T-helper 17 cell (primary cell): ENCODE results near the gene DHRS3. TPM values are rescaled to one million over a fixed set of nuclear protein-coding genes. Genes with fewer than 3 reads are reported as not detected.
"Not testable (repeated sequence)": the region's sequence is repeated elsewhere in the genome, so short reads cannot be mapped to it uniquely, and the experiment has no call there.

Experiments
- ATAC-seq: fragments of 150-1000 bp; cut with Tn5 transposase; 2 replicates; pipeline ENCODE4 v1.10.0; 2021; ENCODE audit warnings: mild to moderate bottlenecking, moderate library complexity
- DNase-seq, 3 donors: peaks; one replicate each; pipeline versions ENCODE4 v3.0.0 to v3.0.0-alpha.2; 2020 to 2021
- H3K9me3 ChIP-seq: one replicate; pipeline ENCODE4 v1.7.0; 2013; ENCODE audit warnings: low read length, mild to moderate bottlenecking; ENCODE audit not compliant: control insufficient read depth, poor library complexity, severe bottlenecking
- H3K27ac Mint-ChIP-seq: one replicate; pipeline ENCODE4 v1.8.0; 2022; ENCODE audit warnings: mild to moderate bottlenecking, moderate library complexity, mixed read lengths
- H3K27me3 Mint-ChIP-seq: one replicate; pipeline ENCODE4 v1.8.0; 2022; ENCODE audit warnings: mixed read lengths
- H3K36me3 Mint-ChIP-seq: one replicate; pipeline ENCODE4 v1.8.0; 2022; ENCODE audit warnings: low read depth, mixed read lengths
- H3K4me1 Mint-ChIP-seq: one replicate; pipeline ENCODE4 v1.8.0; 2022; ENCODE audit warnings: mild to moderate bottlenecking, mixed read lengths
- H3K4me3 Mint-ChIP-seq: one replicate; pipeline ENCODE4 v1.8.0; 2022; ENCODE audit warnings: mild to moderate bottlenecking, moderate library complexity, mixed read lengths
- total RNA-seq, 4 donors: library from RNA in 2 of 4; stranded (reverse) in 2 of 4; gene quantifications; one replicate each; pipeline ENCODE4 v1.2.3 and lab custom pipeline; 2022 to 2026

DHRS3 gene, protein sequence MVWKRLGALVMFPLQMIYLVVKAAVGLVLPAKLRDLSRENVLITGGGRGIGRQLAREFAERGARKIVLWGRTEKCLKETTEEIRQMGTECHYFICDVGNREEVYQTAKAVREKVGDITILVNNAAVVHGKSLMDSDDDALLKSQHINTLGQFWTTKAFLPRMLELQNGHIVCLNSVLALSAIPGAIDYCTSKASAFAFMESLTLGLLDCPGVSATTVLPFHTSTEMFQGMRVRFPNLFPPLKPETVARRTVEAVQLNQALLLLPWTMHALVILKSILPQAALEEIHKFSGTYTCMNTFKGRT
- 10 to 100 TPM; 31.0 to 38.3 TPM for total RNA-seq
- total RNA-seq (lab: John Stamatoyannopoulos, UW) = 12.3 to 36.5 reads per million in 2 donors

DNA sequence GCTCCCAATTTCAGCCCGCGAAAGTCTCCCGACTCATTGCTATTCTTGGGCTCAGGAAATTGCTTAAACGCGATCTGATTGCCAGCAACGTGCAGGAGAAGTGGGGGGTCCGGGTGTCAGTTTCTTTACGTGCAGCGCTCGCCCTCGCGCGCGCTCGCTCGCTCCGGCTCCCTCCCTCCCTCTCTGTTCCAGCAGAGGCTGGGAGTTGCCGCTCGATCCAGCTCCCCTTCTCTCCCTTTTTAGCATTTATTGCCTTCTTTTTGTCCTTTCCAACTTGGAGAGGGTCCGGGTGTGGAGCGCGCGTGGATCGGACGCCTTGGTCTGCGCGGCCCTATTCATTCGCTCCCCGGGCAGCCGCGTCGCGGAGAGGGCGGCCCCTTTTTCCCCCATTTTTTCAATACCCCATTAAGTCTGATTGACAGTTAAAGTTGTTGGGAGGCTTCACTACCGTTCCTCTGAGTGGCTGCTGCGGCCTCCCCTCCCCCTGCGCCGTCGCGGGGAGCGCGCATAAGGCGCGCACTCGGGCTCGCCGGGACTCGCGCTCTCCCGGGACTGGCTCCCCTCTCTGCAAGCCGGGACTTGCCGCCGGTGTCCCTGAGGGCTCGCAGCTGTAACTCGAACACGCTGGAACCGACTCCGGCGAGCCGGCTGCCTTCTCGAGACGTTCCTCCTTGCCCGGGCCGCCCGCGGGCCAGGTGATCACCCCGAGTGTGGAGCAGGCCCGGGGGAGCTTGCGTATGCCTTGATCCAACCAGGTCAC lies at the start of gene DHRS3:
Gene DHRS3, minus strand, starts transcription at position 310 of the 760 bp plus-strand sequence. CDS start 862 bp downstream, outside the sequence.
- Mint-ChIP-seq H3K36me3 (no peaks in the 10 kb centered on the region), H3K4me3 (peak within 1 kb of the TSS; percentile 98), H3K27me3 (no peaks in the 10 kb centered on the region), H3K4me1 (peaks cover 47% of the 10 kb centered on the region), H3K27ac (peak within 1 kb of the TSS; percentile 96)
- DNase-seq (peak; percentile 48 to 52 (median 51)), ATAC-seq (peak; percentile 60)
- no peaks in the 10 kb centered on the region for H3K9me3 ChIP-seq

DNA sequence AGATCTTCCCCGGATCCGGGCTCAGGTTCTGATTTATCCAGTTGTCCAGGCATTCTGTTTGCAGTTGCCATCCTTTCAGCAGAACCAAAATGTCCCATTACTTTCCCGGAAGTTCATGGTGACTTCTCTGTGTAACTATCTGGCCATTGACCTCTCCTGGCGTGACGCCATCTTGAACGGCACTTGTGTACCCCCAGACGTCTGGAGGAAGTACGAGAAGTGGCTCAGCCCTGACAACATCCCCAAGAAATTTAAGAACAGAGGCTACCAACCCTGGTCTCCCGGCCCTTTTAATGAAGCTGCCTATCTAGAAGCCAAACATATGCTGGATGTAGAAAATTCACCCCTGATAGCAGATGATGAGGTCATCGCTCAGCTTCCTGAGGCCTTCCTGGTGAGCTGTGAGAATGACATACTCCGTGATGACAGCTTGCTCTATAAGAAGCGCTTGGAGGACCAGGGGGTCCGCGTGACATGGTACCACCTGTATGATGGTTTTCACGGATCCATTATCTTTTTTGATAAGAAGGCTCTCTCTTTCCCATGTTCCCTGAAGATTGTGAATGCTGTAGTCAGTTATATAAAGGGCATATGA lies 48.2 kb upstream of the DHRS3 start:
- Mint-ChIP-seq H3K4me1 (no peaks in the 10 kb centered on the region), H3K27ac (no peak overlapping the region), H3K4me3 (no peak overlapping the region), H3K36me3 (no peaks in the 10 kb centered on the region), H3K27me3 (peaks cover 7% of the 10 kb centered on the region)
- ATAC-seq (no peak), DNase-seq (no peak)
- no peaks in the 10 kb centered on the region for H3K9me3 ChIP-seq

DNA sequence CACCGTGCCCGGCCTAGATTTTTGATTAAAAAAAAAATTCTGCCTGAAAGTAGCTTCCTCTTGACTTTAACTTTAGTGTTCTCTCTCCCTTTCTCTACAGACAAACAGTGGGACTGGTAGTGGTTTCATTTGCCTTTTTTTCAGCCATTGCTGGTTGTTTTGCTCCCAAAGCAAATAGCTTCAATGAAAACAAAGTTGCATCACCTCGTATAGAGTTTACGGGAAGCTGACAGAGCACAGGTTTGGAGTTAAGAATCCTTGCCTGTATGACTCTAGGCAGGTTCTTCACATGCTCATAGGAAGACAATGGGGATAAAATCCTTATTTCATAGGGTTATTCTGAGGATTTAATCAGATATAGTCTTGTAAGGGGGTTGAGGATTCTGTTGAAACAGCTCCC lies 47.5 kb upstream of the DHRS3 start:
- ATAC-seq = no peak
- H3K27me3 Mint-ChIP-seq = peaks cover 7% of the 10 kb centered on the region
- no peaks in the 10 kb centered on the region for H3K4me1 Mint-ChIP-seq
- no peaks in the 10 kb centered on the region for H3K9me3 ChIP-seq
- no peaks in the 10 kb centered on the region for H3K36me3 Mint-ChIP-seq
- DNase-seq = no peak
- no peak overlapping the region for H3K4me3 Mint-ChIP-seq
- no peak overlapping the region for H3K27ac Mint-ChIP-seq

DNA sequence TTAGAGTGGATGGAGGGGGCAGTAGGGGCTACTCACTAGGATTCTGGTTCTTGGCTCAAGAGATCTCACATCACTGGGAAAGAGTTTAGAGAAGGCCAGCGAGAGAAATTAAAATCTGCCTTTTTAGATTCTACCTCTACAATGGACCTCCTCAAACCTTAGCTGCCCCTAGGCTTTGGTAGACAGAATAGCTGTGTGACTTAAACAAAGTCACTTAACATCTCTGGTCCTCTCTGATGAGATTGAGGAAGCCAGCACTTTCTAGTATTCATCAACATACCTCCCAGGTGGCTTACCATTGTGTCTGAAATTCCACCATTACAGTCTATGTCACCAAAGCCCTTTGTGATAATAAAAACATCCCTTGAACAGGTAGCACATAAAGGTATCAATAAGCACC lies 44.5 kb upstream of the DHRS3 start:
- no peak for DNase-seq
- H3K36me3 Mint-ChIP-seq = no peaks in the 10 kb centered on the region
- H3K4me1 Mint-ChIP-seq = peaks cover 8% of the 10 kb centered on the region
- no peak overlapping the region for H3K27ac Mint-ChIP-seq
- no peaks in the 10 kb centered on the region for H3K9me3 ChIP-seq
- no peak overlapping the region for H3K4me3 Mint-ChIP-seq
- ATAC-seq = no peak
- H3K27me3 Mint-ChIP-seq = peaks cover 13% of the 10 kb centered on the region

DNA sequence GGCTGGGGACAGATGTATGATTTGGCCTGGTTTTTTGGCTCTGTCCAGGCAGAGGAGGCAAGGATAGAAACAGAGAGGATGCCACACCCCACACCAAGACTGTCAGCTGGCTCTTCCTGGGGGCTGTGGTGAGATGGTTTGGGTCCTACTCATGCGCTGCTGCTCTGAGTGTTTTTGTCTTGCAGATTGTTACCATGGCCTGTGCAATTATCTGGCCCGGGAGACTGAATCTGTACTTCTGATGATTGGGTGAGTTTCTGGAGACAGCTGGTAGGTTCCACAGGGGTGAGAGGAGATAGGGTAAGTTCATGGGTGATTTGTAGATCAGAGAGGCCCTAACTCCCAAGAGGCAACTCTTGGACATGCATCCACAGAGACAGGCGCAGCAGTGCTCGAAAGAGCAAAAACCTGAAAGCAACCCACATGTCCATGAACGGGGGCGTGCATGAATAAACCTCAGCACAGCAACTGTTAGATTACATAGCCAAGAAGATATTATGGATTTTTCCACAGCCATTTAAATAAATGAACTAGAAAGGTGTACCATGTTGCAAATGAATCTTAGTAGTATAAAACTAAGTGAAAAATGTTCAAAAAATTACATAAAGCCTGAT lies 43.7 kb upstream of the DHRS3 start:
- Mint-ChIP-seq H3K4me1 (peaks cover 10% of the 10 kb centered on the region), H3K36me3 (peaks cover 3% of the 10 kb centered on the region), H3K27me3 (peaks cover 19% of the 10 kb centered on the region), H3K4me3 (no peak overlapping the region), H3K27ac (no peak overlapping the region)
- DNase-seq (no peak), ATAC-seq (no peak)
- no peaks in the 10 kb centered on the region for H3K9me3 ChIP-seq

DNA sequence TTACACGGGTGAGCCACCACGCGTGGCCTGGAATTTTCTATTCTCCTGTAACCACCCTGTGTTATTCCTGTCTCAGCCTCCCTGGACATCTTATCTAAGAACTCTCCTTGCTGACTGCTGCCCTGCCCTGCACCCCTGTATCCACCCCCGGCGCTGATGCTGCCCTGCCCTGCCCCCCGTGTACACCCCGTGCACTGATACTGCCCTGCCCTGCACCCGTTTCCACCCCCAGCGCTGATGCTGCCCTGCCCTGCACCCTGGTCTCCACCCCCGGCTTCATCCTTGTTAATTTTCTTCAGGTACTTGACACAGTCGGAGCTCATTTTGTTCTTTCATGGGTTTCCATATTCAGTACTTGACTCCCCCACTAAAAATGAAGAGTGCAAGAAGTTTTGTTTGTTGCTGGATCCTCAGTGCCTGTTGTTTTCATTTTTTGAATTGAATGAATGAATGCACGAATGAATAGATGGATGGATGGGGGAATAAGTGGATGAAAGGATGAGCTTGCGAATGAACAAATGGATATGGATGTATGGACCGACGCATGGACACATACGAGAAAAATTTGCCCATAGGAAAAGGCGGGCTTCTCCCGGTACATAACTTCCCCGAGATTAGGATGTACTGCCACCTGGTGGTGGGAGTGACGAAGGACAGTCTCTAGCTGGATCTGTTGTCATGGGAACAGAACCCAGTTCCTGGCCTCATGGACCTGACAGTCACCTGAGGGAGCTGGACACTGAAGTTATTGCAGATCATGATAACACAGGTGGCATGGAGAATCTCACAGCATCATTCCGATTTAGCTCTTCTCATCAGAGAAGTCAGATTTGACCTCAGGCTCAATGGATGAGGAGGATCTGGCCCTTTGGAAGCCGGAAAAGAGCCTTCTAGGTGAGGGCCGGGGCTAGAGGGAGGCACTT lies 40.8 kb upstream of the DHRS3 start:
- no peak overlapping the region for H3K4me3 Mint-ChIP-seq
- peaks cover 19% of the 10 kb centered on the region for H3K27me3 Mint-ChIP-seq
- H3K4me1 Mint-ChIP-seq = peaks cover 10% of the 10 kb centered on the region
- peaks cover 3% of the 10 kb centered on the region for H3K36me3 Mint-ChIP-seq
- DNase-seq = peak; percentile 45 to 63 (median 49)
- ATAC-seq = peak; percentile 75
- no peaks in the 10 kb centered on the region for H3K9me3 ChIP-seq
- H3K27ac Mint-ChIP-seq = no peak overlapping the region

DNA sequence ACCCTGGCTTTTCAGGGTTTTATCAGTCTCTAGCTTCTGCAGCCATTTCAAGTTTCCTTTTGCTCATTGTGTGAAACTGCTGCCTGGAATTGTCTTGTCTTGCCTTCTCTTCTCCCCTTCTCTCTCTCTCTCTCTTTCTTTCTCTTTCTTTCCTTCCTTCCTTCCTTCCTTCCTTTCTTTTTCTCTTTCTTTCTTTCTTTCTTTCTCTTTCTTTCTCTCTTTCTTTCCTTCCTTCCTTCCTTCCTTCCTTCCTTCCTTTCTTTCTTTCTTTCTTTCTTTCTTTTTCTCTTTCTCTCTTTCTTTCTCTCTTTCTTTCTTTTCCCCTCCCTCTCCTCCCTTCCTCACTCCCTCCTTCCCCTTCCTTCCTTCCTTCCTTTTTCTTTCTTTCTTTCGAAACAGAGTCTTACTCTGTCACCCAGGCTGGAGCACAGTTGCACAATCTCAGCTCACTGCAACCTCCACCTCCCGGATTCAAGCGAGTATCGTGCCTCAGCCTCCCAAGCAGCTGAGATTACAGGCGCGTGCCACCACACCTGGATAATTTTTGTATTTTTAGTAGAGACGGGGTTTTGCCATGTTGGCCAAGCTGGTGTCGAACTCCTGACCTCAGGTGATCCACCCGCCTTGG lies 40.0 kb upstream of the DHRS3 start:
- DNase-seq, H3K36me3 Mint-ChIP-seq, H3K4me3 Mint-ChIP-seq, H3K27ac Mint-ChIP-seq, ATAC-seq, H3K9me3 ChIP-seq: not testable (repeated sequence)
- peaks cover 10% of the 10 kb centered on the region for H3K4me1 Mint-ChIP-seq
- peaks cover 21% of the 10 kb centered on the region for H3K27me3 Mint-ChIP-seq

DNA sequence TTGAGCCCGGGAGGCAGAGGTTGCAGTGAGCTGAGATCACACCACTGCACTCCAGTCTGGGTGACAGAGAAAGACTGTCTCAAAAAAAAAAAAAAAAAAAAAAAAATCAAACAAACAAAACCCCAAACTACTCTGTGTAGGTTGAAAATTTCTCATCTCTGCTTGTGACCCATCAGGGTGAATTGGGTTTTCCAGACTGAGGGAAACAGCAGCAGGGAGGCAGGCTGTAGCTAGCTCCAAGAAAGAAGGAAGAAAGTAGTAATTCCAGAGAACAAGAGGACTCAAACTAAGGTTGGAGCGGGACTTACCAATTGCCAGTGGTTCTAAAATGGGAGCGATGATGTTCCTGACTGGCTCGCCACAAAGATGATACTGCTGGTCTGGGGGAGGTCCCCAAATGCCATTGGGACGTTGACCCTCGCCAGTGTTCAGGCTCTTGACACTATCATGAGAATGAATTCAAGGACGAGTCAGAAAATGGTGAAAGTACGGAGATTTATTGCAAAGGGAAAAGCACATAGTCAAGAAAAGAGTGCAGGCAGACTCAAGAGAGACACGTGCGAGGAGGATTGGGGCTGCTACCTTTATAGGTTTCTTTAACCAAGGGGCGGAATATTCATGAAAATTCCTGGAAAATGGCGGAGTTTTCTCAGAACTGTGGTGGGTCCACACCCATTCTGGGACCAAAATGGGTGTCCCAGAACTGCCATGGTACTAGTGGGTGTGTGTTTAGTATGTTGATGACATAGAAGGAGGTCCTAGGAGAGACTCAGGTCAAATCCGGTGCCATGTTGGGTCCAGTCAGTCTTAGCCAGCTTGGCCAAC lies 39.3 kb upstream of the DHRS3 start:
- ATAC-seq = no peak
- H3K27me3 Mint-ChIP-seq = peaks cover 29% of the 10 kb centered on the region
- H3K4me1 Mint-ChIP-seq = peaks cover 10% of the 10 kb centered on the region
- DNase-seq = no peak
- peaks cover 4% of the 10 kb centered on the region for H3K36me3 Mint-ChIP-seq
- no peaks in the 10 kb centered on the region for H3K9me3 ChIP-seq
- no peak overlapping the region for H3K27ac Mint-ChIP-seq
- peak overlapping the region; percentile 61 for H3K4me3 Mint-ChIP-seq

DNA sequence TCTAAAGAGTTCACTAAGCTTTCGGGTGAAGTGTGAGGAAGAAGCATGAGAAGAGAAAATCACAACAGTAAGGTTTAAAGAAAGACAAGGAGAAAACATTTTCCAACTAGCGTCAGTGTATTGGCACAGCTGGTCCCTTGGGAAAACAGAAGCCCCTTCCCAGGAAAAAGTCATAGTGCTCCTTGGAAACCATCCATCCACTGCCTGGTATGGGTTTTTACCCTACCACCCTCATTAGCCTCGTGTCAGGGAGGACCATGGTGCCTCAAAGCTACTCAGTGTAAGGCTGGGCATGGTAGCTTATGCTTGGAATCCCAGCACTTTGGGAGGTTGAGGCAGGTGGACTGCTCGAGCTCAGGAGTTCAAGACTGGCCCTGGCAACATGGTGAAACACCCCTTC lies 38.6 kb upstream of the DHRS3 start:
- H3K27ac Mint-ChIP-seq = no peak overlapping the region
- H3K4me1 Mint-ChIP-seq = peaks cover 10% of the 10 kb centered on the region
- peaks cover 36% of the 10 kb centered on the region for H3K27me3 Mint-ChIP-seq
- DNase-seq (no peak), ATAC-seq (no peak)
- no peaks in the 10 kb centered on the region for H3K9me3 ChIP-seq
- no peak overlapping the region for H3K4me3 Mint-ChIP-seq
- peaks cover 5% of the 10 kb centered on the region for H3K36me3 Mint-ChIP-seq

DNA sequence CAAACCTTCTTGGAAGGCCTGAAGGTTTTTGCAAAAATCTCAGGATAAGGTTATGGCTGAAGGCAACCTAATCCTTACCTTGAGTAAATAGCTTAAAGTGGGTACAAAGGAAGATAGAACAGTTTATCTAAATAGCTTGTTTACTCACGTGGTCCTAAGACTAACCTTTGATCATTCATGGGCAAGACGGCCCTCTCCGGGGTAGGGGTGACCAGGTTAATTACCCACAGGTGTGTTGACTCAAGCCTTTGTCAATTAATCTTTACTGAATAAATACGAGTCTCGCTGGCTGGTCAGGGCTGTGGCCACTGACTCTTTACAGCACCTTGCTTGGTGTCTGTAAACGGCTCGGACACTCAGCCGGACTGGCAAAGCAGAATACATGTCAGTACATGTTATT lies 36.6 kb upstream of the DHRS3 start:
- ATAC-seq (no peak), DNase-seq (no peak)
- H3K9me3 ChIP-seq = no peaks in the 10 kb centered on the region
- Mint-ChIP-seq H3K27me3 (peaks cover 55% of the 10 kb centered on the region), H3K36me3 (peaks cover 5% of the 10 kb centered on the region), H3K4me1 (peaks cover 10% of the 10 kb centered on the region), H3K4me3 (no peak overlapping the region), H3K27ac (no peak overlapping the region)

DNA sequence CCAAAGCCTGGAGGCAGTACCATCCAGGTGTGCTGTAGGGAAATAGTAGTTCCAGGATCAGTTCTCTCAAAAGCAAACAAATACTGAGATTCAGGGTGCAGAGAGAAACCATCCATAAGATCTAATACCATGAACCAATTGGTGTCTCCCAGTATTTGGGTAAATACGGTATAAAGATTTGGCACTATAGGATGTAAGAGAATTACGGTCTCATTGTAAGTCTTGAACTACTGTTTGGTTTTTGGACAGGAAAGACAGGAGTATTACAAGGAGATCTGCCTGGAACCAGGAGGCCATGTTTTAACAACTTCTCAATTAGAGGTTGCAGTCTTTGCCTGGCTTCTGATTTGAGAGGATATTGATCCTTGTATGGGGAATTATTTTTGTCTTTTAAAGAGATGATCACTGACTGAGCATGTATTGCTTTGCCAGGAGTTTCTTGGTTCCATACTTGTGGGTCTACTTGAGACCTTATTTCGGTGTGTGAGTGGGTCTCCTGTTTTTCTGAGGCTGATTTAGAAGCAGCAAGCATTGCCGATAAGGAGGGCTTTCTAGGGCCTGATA lies 36.1 kb upstream of the DHRS3 start:
- Mint-ChIP-seq H3K27ac (no peak overlapping the region), H3K4me1 (peaks cover 10% of the 10 kb centered on the region), H3K4me3 (no peak overlapping the region), H3K36me3 (peaks cover 5% of the 10 kb centered on the region), H3K27me3 (peaks cover 60% of the 10 kb centered on the region)
- DNase-seq (no peak), ATAC-seq (no peak)
- no peaks in the 10 kb centered on the region for H3K9me3 ChIP-seq
